Measurements from ENCODE around the gene EPHB1.

The EPHB1 gene

GRCh38 chr3:135172191-135172869, 377.3 kb downstream of the EPHB1 start:
- no peak for DNase-seq

- DNase-seq: no peak
Measured at GRCh38 chr3:135175728-135176277, 380.7 kb downstream of the EPHB1 start.

GRCh38 chr3:135176881-135177280, 381.8 kb downstream of the EPHB1 start:
- no peak for DNase-seq

- DNase-seq: no peak
Measured at GRCh38 chr3:135178566-135178965, 383.5 kb downstream of the EPHB1 start.

GRCh38 chr3:135181408-135181807, 386.3 kb downstream of the EPHB1 start:
- DNase-seq: no peak

GRCh38 chr3:135182364-135182998, 387.4 kb downstream of the EPHB1 start:
- no peak for DNase-seq

GRCh38 chr3:135190658-135191057, 395.6 kb downstream of the EPHB1 start:
- DNase-seq: no peak

GRCh38 chr3:135191708-135192107, 396.6 kb downstream of the EPHB1 start:
- DNase-seq: no peak

GRCh38 chr3:135192929-135193328, 397.9 kb downstream of the EPHB1 start:
- no peak for DNase-seq

GRCh38 chr3:135197246-135197645, 402.2 kb downstream of the EPHB1 start:
- no peak for DNase-seq

GRCh38 chr3:135197856-135198255, 402.8 kb downstream of the EPHB1 start:
- no peak for DNase-seq

- no peak for DNase-seq
Measured at GRCh38 chr3:135199137-135199536, 404.1 kb downstream of the EPHB1 start.

- DNase-seq: no peak
Measured at GRCh38 chr3:135203026-135203425, 408.0 kb downstream of the EPHB1 start.

GRCh38 chr3:135213213-135213612, 418.2 kb downstream of the EPHB1 start:
- DNase-seq: no peak

GRCh38 chr3:135213822-135214221, 418.8 kb downstream of the EPHB1 start:
- no peak for DNase-seq

GRCh38 chr3:135214400-135214799, 419.3 kb downstream of the EPHB1 start:
- DNase-seq: no peak

GRCh38 chr3:135215516-135215915, 420.5 kb downstream of the EPHB1 start:
- no peak for DNase-seq

- no peak for DNase-seq
Measured at GRCh38 chr3:135216659-135217058, 421.6 kb downstream of the EPHB1 start.

GRCh38 chr3:135217730-135218129, 422.7 kb downstream of the EPHB1 start:
- DNase-seq: no peak

GRCh38 chr3:135218304-135218703, 423.2 kb downstream of the EPHB1 start:
- DNase-seq: no peak

- no peak for DNase-seq
Measured at GRCh38 chr3:135218782-135219181, 423.7 kb downstream of the EPHB1 start.

GRCh38 chr3:135224815-135225362, 429.8 kb downstream of the EPHB1 start:
- DNase-seq: no peak

- no peak for DNase-seq
Measured at GRCh38 chr3:135226057-135226456, 431.0 kb downstream of the EPHB1 start.

- no peak for DNase-seq
Measured at GRCh38 chr3:135228201-135228600, 433.1 kb downstream of the EPHB1 start.

All from activated CD4-positive, alpha-beta T cell treated with anti-CD3 and anti-CD28 coated beads for 1 hour (primary cell).